ENCODE data around the gene MTHFS.

The MTHFS gene

GRCh38 chr15:79874242-79874641 is 22.6 kb downstream of the MTHFS start:
- DNase-seq: no peak

GRCh38 chr15:79872358-79873017 is 24.3 kb downstream of the MTHFS start:
- DNase-seq: peak; percentile 45

- DNase-seq: no peak
These were observed 28.3 kb downstream of the MTHFS start for GRCh38 chr15:79868554-79868953.

- DNase-seq: no peak
These were observed 32.9 kb downstream of the MTHFS start for GRCh38 chr15:79863886-79864285.

- DNase-seq: no peak
These were observed 34.6 kb downstream of the MTHFS start for GRCh38 chr15:79862191-79862590.

- no peak for DNase-seq
These were observed 36.2 kb downstream of the MTHFS start for GRCh38 chr15:79860661-79861060.

GRCh38 chr15:79858469-79858868 is 38.3 kb downstream of the MTHFS start:
- DNase-seq: no peak

- DNase-seq: peak; percentile 66
These were observed 43.1 kb downstream of the MTHFS start for GRCh38 chr15:79853492-79854328.

GRCh38 chr15:79849789-79850188 is 47.0 kb downstream of the MTHFS start:
- DNase-seq: no peak

- DNase-seq: no peak
These were observed 50.3 kb downstream of the MTHFS start for GRCh38 chr15:79846539-79846938.

- DNase-seq: no peak
These were observed 52.6 kb downstream of the MTHFS start for GRCh38 chr15:79844221-79844620.

- no peak for DNase-seq
These were observed 59.0 kb downstream of the MTHFS start for GRCh38 chr15:79837846-79838245.

GRCh38 chr15:79834495-79834894 is 62.3 kb downstream of the MTHFS start:
- DNase-seq: no peak

- DNase-seq: no peak
These were observed 64.3 kb downstream of the MTHFS start for GRCh38 chr15:79832367-79833120.

GRCh38 chr15:79831604-79832003 is 65.2 kb downstream of the MTHFS start:
- DNase-seq: no peak

- DNase-seq: no peak
These were observed 66.9 kb downstream of the MTHFS start for GRCh38 chr15:79829950-79830349.

- DNase-seq: no peak
These were observed 68.4 kb downstream of the MTHFS start for GRCh38 chr15:79828447-79828846.

- DNase-seq: no peak
These were observed 70.0 kb downstream of the MTHFS start for GRCh38 chr15:79826800-79827199.

GRCh38 chr15:79824136-79824701 is 72.6 kb downstream of the MTHFS start:
- no peak for DNase-seq

GRCh38 chr15:79820820-79821219 is 76.0 kb downstream of the MTHFS start:
- no peak for DNase-seq

GRCh38 chr15:79820176-79820575 is 76.6 kb downstream of the MTHFS start:
- DNase-seq: no peak

- no peak for DNase-seq
These were observed 80.2 kb downstream of the MTHFS start for GRCh38 chr15:79816571-79816970.

GRCh38 chr15:79815468-79815867 is 81.3 kb downstream of the MTHFS start:
- DNase-seq: no peak
